Epithelial cell of esophagus (primary cell): ENCODE measurements around the gene SPACA7.

ENCODE experiments used
- DNase-seq: peaks from one replicate; pipeline ENCODE4 v3.0.0; 2010; ENCODE audit warnings: low read depth
- H3K4me3 ChIP-seq: 2 replicates; pipeline ENCODE4 v1.5.1; 2011; ENCODE audit warnings: mild to moderate bottlenecking, low read length, control low read depth
- TF ChIP-seq, protein P1 (sequence below): IDR thresholded peaks from 2 replicates; pipeline ENCODE4 v1.5.1; 2011; ENCODE audit warnings: low read depth, mild to moderate bottlenecking, low read length, control low read depth, inconsistent platforms; ENCODE audit not compliant: insufficient read depth; ENCODE audit errors: missing control alignments

SPACA7 gene

DNA sequence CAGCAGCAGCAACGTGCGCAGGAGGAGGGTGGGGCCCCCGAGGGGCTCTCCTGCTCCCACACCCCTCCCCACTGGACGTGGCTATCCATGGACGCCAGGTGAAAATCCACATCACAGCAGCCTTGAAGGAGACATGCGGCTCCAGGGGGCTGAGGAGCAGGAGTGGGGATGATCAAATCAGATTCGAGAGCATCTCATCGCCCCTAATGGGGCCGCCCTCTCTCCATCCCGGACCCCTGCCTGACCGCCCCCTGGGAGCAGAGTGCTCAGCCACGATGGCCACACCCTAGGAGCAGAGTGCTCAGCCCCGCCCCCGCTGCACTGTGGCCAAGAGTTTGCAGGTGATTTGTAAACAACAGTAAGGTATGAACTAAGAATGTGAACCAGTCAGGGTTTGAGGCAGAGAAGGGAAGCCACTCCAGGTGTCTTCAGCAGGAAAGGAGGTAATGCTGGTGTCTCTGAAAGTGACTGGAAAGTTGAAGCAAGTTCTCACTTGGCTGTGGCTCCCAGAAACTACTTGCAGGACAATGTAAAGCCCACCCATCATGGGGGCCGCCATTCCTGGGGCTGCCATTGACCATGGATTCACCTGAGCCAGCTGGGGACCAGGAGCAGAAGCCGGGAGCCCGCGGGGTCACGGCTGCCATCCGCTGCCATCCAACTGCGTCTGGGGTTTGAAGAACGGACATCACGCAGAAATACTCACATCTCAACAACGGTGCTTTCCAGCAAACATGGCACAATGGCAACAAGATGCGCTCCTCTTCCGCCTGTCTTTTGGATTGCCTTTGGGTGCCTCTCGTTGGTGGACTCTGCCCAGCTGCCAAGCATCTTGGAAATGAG, 71.8 kb downstream of the SPACA7 start:
- TF ChIP-seq, protein P1, sequence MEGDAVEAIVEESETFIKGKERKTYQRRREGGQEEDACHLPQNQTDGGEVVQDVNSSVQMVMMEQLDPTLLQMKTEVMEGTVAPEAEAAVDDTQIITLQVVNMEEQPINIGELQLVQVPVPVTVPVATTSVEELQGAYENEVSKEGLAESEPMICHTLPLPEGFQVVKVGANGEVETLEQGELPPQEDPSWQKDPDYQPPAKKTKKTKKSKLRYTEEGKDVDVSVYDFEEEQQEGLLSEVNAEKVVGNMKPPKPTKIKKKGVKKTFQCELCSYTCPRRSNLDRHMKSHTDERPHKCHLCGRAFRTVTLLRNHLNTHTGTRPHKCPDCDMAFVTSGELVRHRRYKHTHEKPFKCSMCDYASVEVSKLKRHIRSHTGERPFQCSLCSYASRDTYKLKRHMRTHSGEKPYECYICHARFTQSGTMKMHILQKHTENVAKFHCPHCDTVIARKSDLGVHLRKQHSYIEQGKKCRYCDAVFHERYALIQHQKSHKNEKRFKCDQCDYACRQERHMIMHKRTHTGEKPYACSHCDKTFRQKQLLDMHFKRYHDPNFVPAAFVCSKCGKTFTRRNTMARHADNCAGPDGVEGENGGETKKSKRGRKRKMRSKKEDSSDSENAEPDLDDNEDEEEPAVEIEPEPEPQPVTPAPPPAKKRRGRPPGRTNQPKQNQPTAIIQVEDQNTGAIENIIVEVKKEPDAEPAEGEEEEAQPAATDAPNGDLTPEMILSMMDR: no peak
- DNase-seq: no peak
- no peak overlapping the region for H3K4me3 ChIP-seq

DNA sequence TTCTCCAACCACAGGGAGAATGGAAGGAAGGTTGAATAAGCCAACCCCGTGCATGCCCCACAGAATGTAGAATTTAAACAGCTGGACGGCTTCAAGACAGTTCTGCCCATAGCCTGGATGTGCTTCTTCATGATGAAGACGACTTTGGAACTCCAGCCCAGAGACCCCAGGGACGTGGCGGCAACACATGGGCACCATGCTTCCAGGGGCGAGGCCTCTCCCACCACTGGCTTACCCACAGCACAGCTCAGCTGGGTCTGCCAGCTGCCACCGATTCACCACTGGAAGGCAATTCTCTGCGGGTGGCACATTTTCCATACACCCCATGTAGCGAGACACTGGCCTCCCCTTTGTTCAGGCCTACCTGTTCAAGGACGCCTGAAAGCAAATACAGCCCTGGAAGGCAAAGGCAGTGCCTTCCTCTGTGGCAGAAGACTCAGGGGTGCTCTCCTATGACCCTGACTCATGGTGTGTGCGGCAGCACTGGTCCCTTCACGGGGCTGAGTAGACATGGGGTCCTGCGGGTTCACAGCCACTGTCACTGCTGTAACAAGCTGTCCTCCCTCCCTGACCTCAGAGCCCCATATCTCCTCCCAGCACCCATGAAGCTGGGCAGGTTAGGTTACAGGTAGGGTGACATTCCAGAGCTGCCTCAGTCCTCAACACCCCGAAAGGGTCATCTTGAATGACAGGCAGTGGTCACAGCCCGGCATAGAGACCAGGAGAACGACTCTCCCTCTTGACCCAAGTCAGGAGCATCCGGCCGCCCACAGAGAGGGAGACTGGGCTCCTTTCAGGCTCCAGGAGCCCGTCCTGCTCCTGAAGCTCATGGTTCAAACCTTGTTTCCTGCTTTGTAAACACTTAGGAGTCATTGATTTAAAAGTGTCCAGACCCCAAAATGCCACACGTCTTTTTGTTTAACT, 72.7 kb downstream of the SPACA7 start:
- DNase-seq: no peak
- TF ChIP-seq, protein P1: no peak

DNA sequence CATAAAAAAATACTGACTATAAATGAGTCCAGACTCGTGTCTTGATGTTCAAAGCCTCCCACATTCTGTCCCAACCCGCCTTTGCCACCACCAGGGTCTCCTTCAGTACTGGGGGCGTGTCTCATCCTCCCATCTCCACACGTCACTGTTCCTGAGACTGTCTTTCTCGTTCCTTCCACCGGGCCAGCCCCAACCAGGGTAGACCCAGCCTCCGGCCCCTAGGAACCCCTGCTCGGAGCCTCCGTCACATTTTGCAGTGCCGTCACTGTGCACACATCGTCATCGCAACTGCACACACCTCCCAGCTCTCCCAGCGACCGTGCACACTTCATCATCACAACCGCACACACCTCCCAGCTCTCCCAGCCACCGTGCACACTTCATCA, 73.4 kb downstream of the SPACA7 start:
- H3K4me3 ChIP-seq: no peak overlapping the region
- TF ChIP-seq, protein P1: no peak
- DNase-seq: no peak

More for the DNA sequence above, 72.7 kb downstream of the SPACA7 start:
- H3K4me3 ChIP-seq: no peak overlapping the region

DNA sequence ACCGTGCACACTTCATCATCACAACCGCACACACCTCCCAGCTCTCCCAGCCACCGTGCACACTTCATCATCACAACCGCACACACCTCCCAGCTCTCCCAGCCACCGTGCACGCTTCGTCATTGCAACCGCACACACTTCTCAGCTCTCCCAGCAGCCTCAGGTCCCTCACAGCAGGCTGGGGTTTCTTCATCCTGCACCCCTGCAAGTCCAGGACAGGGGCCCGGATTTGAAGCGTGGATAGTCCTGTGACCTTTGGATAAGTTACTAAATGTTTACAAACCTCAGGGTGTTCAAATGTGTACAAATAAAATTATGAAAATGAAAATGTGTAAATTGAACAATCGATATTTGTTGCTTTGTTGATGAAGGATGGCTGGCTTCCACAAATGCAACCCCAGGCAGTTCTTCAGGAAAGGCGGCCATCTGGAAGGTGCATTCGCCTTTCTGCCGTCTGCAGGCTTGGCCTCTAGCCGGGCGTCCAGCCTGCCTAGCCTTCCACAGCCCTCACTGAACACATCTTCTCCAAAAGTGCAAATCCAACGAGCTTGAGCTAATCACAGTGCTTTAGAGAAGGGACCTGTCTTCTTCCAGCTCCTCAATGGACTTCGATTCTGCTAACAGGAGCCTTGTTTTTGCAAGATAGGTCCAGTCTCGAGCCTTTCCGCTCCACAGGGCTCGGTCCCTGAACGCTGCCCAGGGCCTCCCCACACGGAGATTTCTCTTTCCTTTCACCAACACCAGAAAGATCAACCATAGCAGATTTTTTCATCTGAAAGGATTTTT, 74.2 kb downstream of the SPACA7 start:
- no peak for DNase-seq
- H3K4me3 ChIP-seq: no peak overlapping the region
- TF ChIP-seq, protein P1: no peak

DNA sequence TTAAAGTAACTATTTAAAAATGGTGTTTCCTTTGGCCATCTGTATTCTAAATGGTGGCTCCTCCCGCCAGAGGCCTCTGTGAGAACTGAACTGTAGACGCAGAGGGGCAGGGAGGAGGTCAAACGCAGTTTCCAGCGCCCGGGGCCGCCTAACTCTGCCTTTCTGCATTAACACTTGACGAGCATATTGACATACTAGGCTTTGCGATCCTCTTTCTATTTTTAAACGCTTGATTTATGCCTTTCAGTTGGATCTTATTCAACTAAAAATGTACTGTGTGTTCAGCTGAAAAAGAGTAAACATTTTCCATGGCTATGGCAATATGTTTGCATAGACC, 74.7 kb downstream of the SPACA7 start:
- TF ChIP-seq, protein P1: no peak
- no peak for DNase-seq
- no peak overlapping the region for H3K4me3 ChIP-seq

DNA sequence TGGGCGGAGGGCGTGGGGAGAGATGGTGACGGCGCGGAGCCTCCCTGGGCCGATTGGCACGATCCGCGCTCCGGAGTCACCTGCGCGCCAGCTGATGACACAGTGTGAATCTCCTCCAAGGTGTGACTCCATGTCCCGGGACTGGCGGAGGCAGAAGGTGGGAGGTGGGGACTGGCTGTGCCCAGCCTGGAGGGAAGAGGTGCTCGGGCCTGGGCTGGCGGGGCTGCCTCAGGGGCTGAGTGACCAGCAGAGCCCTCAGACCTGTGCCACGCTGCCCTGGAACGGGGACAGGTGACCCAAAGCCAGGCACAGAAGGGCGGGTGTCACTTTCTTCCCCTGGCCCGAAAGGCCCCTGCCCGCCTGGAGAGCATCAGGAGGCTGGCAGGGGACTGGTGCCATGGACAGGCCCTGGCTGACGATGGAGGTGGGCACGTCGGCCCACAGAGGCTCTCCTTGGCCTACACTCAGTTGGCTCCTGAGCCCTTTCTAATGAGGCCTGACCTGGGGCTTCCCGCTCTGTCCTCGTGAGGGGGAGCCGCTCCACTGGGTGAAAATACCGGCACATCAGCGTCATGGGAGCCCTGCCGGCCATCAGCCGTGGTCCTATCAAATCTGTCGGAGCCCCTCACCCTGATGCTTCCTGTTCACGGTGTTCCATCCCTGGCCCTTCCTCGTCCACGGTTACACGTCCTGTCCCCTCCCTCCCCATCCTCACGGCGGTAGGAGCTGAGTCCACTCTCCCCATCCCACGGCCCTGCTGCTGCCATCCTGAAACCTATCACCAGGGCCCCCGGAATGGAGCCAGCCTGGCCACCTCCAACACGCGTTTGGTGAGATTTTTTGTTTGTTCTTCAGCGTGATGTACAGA, 75.6 kb downstream of the SPACA7 start:
- no peak for DNase-seq
- TF ChIP-seq, protein P1: no peak
- no peak overlapping the region for H3K4me3 ChIP-seq
